DND-41 (cell line): ENCODE results near the gene UBE2E1.

Experiments
- ATAC-seq: fragments of 200-7000 bp; cut with Tn5 transposase; 3 replicates; pipeline ENCODE4 v1.9.1; 2021; ENCODE audit warnings: low read depth; ENCODE audit not compliant: insufficient read depth
- DNase-seq: peaks from one replicate; pipeline ENCODE4 v3.0.0-alpha.2; 2020
- H2AFZ ChIP-seq: 2 replicates; pipeline ENCODE4 v1.6.0; 2012; ENCODE audit warnings: low read depth, low read length
- H3K27ac ChIP-seq: 2 replicates; pipeline ENCODE4 v1.5.1; 2012; ENCODE audit warnings: low read length, inconsistent platforms
- H3K27me3 ChIP-seq: fragments of 200-600 bp; sonication (generic); 2 replicates; pipeline ENCODE4 v1.6.0; 2012; ENCODE audit warnings: low read length, mild to moderate bottlenecking, inconsistent platforms; ENCODE audit not compliant: insufficient read depth, poor library complexity
- H3K36me3 ChIP-seq: 2 replicates; pipeline ENCODE4 v1.5.1; 2012; ENCODE audit warnings: low read length, inconsistent platforms; ENCODE audit not compliant: insufficient read depth
- H3K4me1 ChIP-seq: 2 replicates; pipeline ENCODE4 v1.5.1; 2012; ENCODE audit warnings: mild to moderate bottlenecking, low read length; ENCODE audit not compliant: insufficient read depth
- H3K4me2 ChIP-seq: 2 replicates; pipeline ENCODE4 v1.6.0; 2012; ENCODE audit warnings: mild to moderate bottlenecking, moderate library complexity, low read length, inconsistent platforms; ENCODE audit not compliant: insufficient read depth
- H3K4me3 ChIP-seq, 2 experiments: fragments of 200-600 bp in 1 of 2; shearing (Covaris generic) in 1 of 2; 2 replicates each; pipeline ENCODE4 v1.5.1; 2012 to 2016; ENCODE audit warnings: inconsistent platforms in 2 of 2, low read length in 2 of 2, mild to moderate bottlenecking in 2 of 2, low read depth in 1 of 2, moderate library complexity in 1 of 2
- H3K79me2 ChIP-seq: 2 replicates; pipeline ENCODE4 v1.6.0; 2012; ENCODE audit warnings: low read length, inconsistent platforms; ENCODE audit not compliant: insufficient read depth
- H3K9ac ChIP-seq: 2 replicates; pipeline ENCODE4 v1.6.0; 2012; ENCODE audit warnings: low read depth, mild to moderate bottlenecking, inconsistent platforms, low read length, moderate library complexity
- H3K9me3 ChIP-seq: 2 replicates; pipeline ENCODE4 v1.5.1; 2012; ENCODE audit warnings: low read length, moderate library complexity, mild to moderate bottlenecking, inconsistent platforms; ENCODE audit not compliant: insufficient read depth, severe bottlenecking
- H4K20me1 ChIP-seq: 2 replicates; pipeline ENCODE4 v1.6.0; 2012; ENCODE audit warnings: low read length; ENCODE audit not compliant: insufficient read depth
- EZH2 ChIP-seq: IDR thresholded peaks from 3 replicates; pipeline ENCODE4 v1.6.1; 2012; ENCODE audit warnings: borderline replicate concordance, low read depth, mild to moderate bottlenecking, moderate library complexity, low read length, inconsistent platforms; ENCODE audit not compliant: severe bottlenecking
- TF ChIP-seq, protein P1 (sequence below): IDR thresholded peaks from 2 replicates; pipeline ENCODE4 v1.5.1; 2012; ENCODE audit warnings: borderline replicate concordance, low read length, moderate library complexity, mild to moderate bottlenecking; ENCODE audit not compliant: poor library complexity, severe bottlenecking; ENCODE audit errors: extremely low read depth

Gene UBE2E1

GRCh38 chr3:23815879-23816278, 10.1 kb downstream of the UBE2E1 start:
- Histone ChIP-seq H2AFZ (no peak overlapping the region), H3K4me2 (no peak overlapping the region)

DNA sequence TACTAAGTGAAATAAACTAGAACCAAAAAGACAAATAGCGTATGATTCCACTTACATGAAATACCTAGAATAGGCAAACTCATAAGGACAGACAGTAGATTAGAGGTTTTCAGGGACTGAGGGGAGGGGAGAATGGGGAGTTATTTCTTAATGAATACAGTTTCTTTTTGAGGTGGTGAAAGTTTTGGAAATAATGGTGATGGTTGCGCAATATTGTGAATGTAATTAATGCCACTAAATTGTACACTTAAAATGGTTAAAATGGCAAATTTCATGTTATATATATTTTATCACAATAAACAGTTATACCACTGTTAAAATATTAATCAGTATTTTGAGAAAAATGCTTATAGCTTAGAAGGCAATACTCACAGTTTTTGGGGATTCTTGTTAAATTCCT, 11.0 kb downstream of the UBE2E1 start:
- Histone ChIP-seq H3K27me3 (no peaks in the 10 kb centered on the region), H3K79me2 (peaks cover 74% of the 10 kb centered on the region), H3K4me2 (no peak overlapping the region), H3K4me1 (no peaks in the 10 kb centered on the region), H3K4me3 (no peak overlapping the region), H3K27ac (no peak overlapping the region), H3K9me3 (no peaks in the 10 kb centered on the region), H2AFZ (no peak overlapping the region), H3K36me3 (peaks cover 8% of the 10 kb centered on the region; the same call in 1 of the 2 replicates), H4K20me1 (peaks cover 31% of the 10 kb centered on the region; the same call in 1 of the 2 replicates), H3K9ac (no peak overlapping the region)
- TF ChIP-seq, protein P1, sequence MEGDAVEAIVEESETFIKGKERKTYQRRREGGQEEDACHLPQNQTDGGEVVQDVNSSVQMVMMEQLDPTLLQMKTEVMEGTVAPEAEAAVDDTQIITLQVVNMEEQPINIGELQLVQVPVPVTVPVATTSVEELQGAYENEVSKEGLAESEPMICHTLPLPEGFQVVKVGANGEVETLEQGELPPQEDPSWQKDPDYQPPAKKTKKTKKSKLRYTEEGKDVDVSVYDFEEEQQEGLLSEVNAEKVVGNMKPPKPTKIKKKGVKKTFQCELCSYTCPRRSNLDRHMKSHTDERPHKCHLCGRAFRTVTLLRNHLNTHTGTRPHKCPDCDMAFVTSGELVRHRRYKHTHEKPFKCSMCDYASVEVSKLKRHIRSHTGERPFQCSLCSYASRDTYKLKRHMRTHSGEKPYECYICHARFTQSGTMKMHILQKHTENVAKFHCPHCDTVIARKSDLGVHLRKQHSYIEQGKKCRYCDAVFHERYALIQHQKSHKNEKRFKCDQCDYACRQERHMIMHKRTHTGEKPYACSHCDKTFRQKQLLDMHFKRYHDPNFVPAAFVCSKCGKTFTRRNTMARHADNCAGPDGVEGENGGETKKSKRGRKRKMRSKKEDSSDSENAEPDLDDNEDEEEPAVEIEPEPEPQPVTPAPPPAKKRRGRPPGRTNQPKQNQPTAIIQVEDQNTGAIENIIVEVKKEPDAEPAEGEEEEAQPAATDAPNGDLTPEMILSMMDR = no peak
- ATAC-seq (no peak), DNase-seq (no peak)

More at GRCh38 chr3:23815879-23816278, 10.1 kb downstream of the UBE2E1 start:
- TF ChIP-seq EZH2 = no peak
- TF ChIP-seq, protein P1 = no peak
- Histone ChIP-seq H3K36me3 (peaks cover 16% of the 10 kb centered on the region), H4K20me1 (peaks cover 29% of the 10 kb centered on the region; the same call in 1 of the 2 replicates), H3K27ac (no peak overlapping the region), H3K79me2 (peaks cover 73% of the 10 kb centered on the region), H3K4me1 (no peaks in the 10 kb centered on the region), H3K27me3 (no peaks in the 10 kb centered on the region), H3K9me3 (no peaks in the 10 kb centered on the region), H3K4me3 (no peak overlapping the region), H3K9ac (no peak overlapping the region)
- DNase-seq = no peak
- ATAC-seq = no peak

DNA sequence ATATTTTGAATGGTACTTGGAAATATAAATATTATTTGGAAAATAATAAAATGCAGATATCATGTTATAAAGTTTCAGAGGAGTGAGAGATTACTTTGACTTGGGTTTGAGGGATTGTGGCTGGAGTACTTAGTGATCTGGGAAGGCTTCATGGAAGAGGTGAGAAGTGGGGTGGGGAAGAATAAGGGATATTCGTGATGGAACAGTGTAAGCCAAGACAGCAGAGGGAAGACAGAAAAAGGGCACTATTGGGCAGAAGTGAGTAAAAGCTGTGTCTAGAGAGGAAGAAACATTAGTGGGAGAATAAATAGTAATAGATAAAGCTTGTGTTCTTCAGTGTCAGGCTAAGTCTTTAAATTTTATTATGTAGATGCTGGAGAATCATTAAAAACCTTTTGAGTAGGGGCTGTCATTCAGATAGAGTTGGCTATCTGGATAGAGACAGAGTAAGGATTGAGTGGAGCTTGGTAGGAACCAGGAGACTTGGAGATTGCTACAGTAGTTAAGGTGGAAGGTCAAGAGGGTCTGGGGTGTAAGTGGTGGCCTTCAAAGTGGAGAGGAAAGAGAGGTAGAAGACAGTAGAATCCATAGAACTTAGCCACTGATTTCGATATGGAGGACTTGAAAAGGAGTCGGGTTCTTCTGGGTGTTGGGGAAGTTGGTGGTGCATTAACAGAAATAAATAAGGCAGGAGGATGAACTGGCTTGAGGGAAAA, 11.9 kb downstream of the UBE2E1 start:
- H3K4me3 ChIP-seq = no peak overlapping the region
- no peak overlapping the region for H3K9ac ChIP-seq
- no peaks in the 10 kb centered on the region for H3K27me3 ChIP-seq
- no peak overlapping the region for H3K4me2 ChIP-seq
- H3K36me3 ChIP-seq = peaks cover 4% of the 10 kb centered on the region; the same call in 1 of the 2 replicates
- no peak for ATAC-seq
- no peak for DNase-seq
- H4K20me1 ChIP-seq = peaks cover 34% of the 10 kb centered on the region; the same call in 1 of the 2 replicates
- H3K79me2 ChIP-seq = peaks cover 72% of the 10 kb centered on the region
- H3K27ac ChIP-seq = no peak overlapping the region
- TF ChIP-seq, protein P1 = no peak
- no peak for TF ChIP-seq EZH2
- H3K9me3 ChIP-seq = no peaks in the 10 kb centered on the region
- H2AFZ ChIP-seq = no peak overlapping the region
- H3K4me1 ChIP-seq = no peaks in the 10 kb centered on the region
